MM.1S (cell line): Measurements from ENCODE around the gene ST6GAL1.

ENCODE experiments used
- CTCF ChIP-seq: fragments of 300-600 bp; sonication (generic); IDR thresholded peaks from 2 replicates; pipeline ENCODE4 v1.5.1; 2016; ENCODE audit warnings: antibody characterized with exemption, low read length, mixed read lengths
- EZH2 ChIP-seq: fragments of 300-600 bp; sonication (generic); optimal IDR thresholded peaks from 2 replicates; pipeline ENCODE3; 2017; ENCODE audit warnings: low read depth, mild to moderate bottlenecking, antibody characterized with exemption, low read length, mixed read lengths
- EZH2phosphoT487 ChIP-seq: fragments of 300-600 bp; sonication (generic); IDR thresholded peaks from 2 replicates; pipeline ENCODE4 v1.6.1; 2018; ENCODE audit warnings: antibody characterized with exemption, low read length

DNA sequence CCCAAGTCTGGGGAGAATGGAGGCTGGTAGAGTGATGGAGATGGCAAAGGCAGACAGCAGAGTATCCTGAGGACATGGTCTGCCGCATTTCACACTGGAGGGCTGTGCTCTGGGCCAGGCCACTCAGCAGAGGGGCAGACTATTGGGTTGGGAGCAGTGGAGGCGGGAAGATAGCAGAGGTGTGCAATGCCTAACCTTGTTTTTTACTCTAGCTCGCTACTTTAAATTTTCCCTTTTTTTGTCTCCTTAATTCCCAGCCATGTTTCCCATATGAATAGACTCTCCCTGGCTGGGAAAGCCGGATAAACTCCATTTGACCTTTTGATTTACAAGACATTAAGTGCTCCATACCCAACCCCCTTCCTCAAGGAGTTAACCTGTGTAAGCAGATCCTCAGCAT is 33.5 kb upstream of the ST6GAL1 start:
- TF ChIP-seq CTCF (no peak), EZH2 (no peak), EZH2phosphoT487 (no peak)
